Endometrial microvascular endothelial cells (primary cell): ENCODE results near the gene LCE1E. TPM values are rescaled to one million over a fixed set of nuclear protein-coding genes. Genes with fewer than 3 reads are reported as not detected.

ENCODE experiments used
- in situ Hi-C: cut with HindIII; loops from 2 replicates; pipeline ENCODE4 v1.10.0; 2017; ENCODE audit warnings: low sequenced_read_pairs, low pct_unique_long_range_greater_than_20kb; ENCODE audit errors: inconsistent ontology term
- total RNA-seq: library from RNA; depleted of rRNA; stranded (reverse); fragments of >200 nt; gene quantifications from one replicate; pipeline ENCODE4 v1.2.3, GENCODE V29; 2015; ENCODE audit errors: inconsistent ontology term

LCE1E gene
- total RNA-seq, 1 donor from 2014 or later = not detected

DNA sequence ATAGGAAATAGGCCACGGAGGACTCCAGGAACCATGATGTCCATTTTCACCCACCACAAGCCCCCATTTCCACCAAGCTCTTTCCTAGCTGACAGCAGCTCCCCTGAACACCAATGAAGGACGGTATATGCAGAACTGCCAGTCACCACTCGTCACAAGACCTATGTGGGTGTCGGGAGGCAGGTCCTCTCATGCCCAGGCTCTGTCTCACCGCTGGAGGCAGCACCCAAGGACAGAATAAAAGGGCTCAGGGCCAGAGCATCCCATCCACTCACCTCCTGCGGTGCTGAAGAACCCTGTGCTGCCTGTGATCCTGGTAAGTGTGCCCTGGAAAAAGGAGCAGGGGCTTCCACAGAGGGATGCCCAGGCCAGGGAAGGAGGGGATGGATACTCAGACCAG, 11.2 kb upstream of the LCE1E start, which contains the start of gene LCE1F:
Gene LCE1F, plus strand, starts transcription at position 266 of the 400 bp plus-strand sequence. CDS start 1,232 bp downstream, outside the sequence.
- in situ Hi-C loops = no loop called here

DNA sequence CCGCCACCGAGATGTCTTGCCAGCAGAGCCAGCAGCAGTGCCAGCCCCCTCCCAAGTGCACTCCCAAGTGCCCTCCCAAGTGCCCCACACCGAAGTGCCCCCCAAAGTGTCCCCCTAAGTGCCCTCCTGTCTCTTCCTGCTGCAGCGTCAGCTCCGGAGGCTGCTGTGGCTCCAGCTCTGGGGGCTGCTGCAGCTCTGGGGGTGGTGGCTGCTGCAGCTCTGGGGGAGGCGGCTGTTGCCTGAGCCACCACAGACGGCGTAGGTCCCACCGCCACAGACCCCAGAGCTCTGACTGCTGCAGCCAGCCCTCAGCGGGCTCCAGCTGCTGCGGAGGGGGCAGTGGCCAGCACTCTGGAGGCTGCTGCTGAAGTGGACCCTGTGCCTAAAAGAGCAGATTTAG, 9.7 kb upstream of the LCE1E start:
- in situ Hi-C loops = no loop called here

DNA sequence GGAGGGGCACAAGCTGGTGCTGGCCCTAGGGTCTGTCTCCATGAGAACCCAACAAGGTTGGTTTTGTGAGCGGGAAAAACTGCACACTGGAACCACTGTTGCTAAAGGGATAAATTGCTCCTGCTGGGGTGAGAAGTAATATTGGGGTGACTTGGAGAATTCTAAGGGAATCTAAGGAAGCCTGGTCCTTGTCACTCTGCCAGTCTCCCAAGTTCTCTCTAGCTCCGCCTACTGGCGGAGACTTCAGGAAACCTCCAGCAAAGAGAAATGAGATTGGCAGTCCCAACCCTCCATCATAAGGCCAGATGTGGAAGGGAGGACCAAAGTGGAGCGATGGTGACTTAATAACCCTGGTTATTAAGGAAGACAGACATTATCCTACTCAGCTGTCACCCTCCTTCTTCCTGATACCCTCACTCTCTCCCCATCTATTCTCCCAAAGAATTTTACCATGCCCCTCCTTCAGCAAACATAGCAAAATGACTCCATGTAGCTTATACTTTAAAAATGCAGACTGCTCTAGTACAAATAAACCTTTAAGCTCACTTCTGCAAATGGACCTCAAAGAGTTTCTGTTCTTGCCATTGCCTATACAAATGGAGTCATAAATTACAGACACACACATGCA, 8.4 kb upstream of the LCE1E start:
- in situ Hi-C loops = no loop called here

DNA sequence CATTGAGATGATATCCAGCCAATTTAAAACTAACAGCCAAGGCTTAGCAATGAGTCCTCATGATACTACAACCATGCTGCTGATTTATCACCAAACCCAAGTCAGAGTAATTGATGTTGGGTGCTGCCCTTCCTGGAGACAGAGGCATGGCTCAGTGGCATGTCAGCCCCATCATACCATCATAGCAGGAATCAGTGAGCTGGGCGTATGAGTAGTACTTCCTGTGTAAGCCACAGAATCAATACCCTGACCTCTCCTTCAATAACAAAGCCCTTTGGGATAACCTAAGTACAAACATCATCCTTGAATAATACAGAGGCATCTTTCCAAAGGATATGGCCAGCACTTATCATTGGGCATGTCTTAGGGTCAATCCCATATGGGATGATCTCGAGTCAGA, 3.0 kb upstream of the LCE1E start:
- in situ Hi-C loops = no loop called here

DNA sequence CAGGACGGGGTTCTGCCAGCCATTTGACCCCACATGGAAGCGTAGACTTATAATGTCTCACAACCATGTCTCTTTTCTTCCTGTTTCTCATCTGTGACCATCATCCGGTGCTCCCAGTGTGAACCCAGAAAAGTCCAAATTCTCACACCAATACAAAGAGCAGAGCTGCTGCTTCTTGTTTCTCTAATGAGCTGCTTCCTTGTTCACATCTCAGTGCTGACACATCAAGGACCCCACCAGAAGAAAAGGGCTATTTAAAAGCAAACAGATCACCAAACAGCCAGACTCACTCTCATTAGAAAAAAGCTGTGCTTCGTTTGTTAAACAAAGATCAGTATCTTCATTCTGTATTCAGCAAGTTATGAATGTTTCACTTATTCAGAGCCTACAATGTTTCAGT, 9.6 kb downstream of the LCE1E start:
- in situ Hi-C loops = no loop called here

DNA sequence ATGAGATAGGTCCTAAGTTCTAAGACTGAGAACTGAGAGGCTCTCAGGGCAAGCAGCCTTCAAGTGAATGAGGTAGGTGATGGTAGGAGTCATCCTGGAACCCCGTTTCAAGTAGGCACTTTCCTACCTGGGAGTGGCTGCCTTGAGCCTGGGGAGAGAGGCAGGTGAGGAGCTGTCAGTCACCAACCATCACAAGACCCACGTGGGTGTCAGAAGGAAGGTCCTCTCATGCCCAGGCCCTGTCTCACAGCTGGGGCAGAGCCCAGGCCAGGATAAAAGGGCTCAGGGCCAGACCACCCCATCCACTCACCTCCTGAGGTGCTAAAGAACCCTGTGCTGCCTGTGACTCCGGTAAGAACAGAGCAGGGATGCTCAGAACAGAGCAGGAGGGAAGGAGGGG, 10.4 kb downstream of the LCE1E start, which contains the start of gene LCE1D:
Gene LCE1D, plus strand, starts transcription at position 301 of the 400 bp plus-strand sequence. CDS start 1,074 bp downstream, outside the sequence.
- in situ Hi-C loops = no loop called here

DNA sequence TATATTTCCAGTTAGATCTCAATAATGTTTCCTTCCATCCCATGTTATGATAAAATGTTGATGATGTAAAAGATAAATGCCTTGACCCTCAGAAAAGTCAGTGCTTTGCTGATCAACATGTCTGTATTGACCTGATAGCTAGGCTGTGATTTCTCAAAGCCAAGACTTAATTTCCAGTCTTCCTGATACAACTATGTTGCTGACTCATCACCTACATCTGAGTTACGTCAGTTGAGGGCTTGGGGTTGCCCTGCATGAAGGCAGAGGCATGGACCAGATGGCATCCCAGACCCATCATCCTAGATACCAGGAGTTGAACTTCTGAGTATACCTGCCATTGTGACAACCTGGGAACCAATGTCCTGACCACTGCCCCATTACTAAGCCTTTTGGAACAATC, 15.3 kb downstream of the LCE1E start:
- in situ Hi-C loops = no loop called here

DNA sequence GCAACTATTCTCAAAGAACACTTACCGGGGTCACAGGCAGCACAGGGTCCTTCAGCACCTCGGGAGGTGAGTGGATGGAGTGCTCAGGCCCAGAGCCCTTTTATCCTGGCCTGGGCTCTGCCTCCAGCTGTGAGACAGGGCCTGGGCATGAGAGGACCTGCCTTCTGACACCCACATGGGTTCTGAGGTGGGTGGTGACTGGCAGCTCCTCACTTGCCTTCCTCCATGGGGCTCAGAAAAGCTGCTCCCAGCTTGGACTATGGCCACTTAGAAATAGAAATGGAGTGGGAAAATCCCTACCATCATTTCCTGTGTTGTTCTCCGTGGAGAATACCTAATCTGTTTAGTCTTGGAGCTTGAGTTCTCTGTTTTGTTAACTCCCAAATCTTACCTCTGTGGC, 20.5 kb downstream of the LCE1E start, which contains the start of gene LCE1C:
Gene LCE1C, minus strand, starts transcription at position 76 of the 400 bp plus-strand sequence. CDS start 1,173 bp downstream, outside the sequence.
- in situ Hi-C loops = no loop called here

DNA sequence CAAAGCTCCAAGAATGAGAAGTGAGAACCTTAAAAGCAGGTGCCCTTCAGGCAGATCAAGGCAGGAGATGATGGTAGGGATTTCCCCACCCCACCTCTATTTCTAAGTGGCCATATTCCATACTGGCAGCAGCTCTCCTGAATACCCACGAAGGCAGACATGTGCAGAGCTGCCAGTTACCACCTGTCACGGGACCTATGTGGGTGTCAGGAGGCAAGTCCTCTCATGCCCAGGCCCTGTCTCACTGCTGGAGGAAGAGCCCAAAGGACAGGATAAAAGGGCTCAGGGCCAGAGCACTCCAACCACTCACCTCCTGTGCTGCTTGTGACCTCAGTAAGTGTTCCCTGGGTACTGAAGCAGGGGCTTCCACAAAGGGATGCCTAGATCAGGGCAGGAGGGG, 25.0 kb downstream of the LCE1E start:
- in situ Hi-C loops = no loop called here

DNA sequence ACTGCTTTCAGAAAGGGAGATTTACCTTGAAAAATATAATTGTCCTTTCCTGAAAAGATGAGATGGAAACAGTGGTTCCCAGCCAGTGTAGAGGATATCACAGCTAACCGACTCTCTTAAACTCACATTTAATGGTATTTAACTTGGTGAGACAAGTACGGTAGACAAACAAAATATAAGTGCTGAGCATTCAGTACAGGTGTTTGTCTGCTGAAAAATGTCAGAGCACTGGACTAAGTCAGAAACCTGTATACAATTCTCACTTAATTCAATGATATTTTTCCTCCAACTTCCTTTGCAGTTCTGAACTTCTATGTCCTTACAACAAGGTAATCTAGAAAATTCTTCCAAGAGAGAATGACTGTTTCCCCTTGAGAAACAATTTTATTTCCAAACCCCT, 25.6 kb downstream of the LCE1E start, which contains the start of gene LCE1B:
Gene LCE1B, plus strand, starts transcription at position 301 of the 400 bp plus-strand sequence. CDS start 476 bp downstream, outside the sequence.
- in situ Hi-C loops = no loop called here

DNA sequence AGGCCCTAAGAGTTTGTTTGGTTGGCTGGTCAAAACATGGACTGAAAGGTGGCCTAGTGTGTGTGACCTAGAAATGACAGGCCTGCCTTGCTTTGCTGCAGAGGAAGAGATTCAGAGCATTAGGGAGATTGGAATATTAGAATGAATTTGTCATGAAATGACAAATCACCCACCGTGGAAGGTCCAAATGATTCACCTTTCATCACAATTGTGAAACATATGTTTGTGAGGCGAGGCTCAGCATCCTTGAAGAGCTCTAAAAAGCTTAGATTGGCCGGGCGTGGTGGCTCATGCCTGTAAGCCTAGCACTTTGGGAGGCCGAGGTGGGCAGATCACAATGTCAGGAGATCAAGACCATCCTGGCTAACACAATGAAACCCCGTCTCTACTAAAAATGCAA, 31.3 kb downstream of the LCE1E start:
- in situ Hi-C loops = no loop called here

DNA sequence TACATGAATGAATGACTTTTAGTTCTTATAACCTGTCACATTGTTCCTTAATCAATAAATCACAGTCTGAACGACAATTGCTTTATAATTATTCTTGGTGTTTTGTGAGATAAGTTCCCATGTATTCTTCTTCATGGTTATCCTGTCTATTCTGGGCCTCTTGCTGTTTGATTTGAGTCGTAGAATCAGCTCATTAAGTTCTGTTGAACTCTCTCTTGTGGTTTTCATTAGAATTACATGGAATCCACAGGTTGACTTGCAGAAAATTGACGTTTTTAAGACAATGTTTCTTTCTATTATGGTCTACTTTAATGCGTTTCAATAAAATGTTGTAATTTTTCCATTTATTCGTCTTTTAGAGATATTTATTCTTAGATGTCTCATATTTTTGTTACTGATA, 37.2 kb downstream of the LCE1E start:
- in situ Hi-C loops = no loop called here

DNA sequence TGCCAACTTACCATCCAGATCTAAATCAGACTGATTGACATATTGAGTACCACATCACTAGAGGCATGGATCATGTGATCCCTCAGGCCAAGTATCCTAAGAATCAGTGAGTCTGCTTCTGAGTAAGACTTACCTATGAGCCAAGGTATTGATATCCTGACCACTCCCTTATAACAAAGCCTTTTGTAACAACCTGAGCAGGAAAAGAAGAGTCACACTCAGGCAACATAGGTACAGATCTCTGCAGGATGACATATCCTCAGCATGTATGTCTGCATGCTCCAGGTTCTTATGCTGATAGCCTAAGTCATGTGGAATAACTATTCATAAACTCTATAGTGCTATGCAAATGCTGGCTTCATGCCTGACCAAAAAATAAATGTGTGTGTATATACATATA, 38.9 kb downstream of the LCE1E start:
- in situ Hi-C loops = no loop called here

DNA sequence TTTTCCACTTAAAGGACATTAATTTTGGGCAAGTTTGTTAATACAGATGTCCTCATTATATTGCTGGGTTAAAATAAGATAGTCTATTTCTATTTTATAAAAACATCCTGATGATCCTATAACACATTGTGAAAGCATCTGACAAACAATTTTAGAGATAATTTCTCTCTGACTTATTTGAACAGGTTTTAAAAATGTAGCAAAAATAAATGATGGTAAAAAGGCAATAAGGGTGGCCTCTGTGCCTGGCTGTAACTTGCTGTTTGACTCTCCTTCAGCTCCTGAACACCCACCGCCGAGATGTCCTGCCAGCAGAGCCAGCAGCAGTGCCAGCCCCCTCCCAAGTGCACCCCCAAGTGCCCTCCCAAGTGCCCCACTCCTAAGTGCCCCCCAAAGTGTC, 41.1 kb downstream of the LCE1E start, which contains the start of gene LCE1A:
Gene LCE1A, plus strand, starts transcription at position 301 of the 400 bp plus-strand sequence. Its CDS starts 0 bp downstream, at position 301.
- in situ Hi-C loops = no loop called here

DNA sequence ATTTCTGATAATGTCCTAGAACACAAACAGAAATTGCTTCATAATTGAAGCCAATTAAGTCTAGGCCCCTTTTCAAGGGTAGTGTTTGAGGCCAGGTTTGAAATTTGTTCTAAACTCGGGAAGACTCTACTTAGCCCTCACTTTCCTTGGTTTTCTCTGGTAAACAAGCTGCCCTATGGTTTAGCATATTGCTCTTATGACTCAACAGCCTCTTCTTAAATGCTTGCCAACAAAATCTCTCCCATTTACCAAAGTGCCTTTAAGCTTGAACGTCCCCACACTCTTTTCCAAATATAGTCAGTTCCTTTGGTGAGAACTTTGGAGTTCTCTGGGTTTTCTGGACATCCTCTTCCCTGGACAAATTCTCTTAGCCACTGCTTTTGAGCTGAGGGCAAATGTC, 50.8 kb downstream of the LCE1E start:
- in situ Hi-C loops = no loop called here

Other genes with a start within 250 kb of the LCE1E start
- gene LCE3E, start 219.5 kb upstream of the LCE1E start, total RNA-seq = not detected
- not detected for gene LCE3D, start 205.7 kb upstream of the LCE1E start, total RNA-seq
- not detected for gene LCE3C, start 186.0 kb upstream of the LCE1E start, total RNA-seq
- gene LCE3B, start 172.4 kb upstream of the LCE1E start, total RNA-seq = not detected
- not detected for gene LCE3A, start 163.2 kb upstream of the LCE1E start, total RNA-seq
- gene LCE2D, start 122.9 kb upstream of the LCE1E start, total RNA-seq = not detected
- gene LCE2C, start 111.0 kb upstream of the LCE1E start, total RNA-seq = not detected
- gene LCE2B, start 100.1 kb upstream of the LCE1E start, total RNA-seq = not detected
- not detected for gene LCE2A, start 87.9 kb upstream of the LCE1E start, total RNA-seq
- not detected for gene LCE4A, start 78.1 kb upstream of the LCE1E start, total RNA-seq
- gene KPRP, start 28.2 kb upstream of the LCE1E start, total RNA-seq = not detected
- not detected for gene LCE1F, start 11.1 kb upstream of the LCE1E start, total RNA-seq
- not detected for gene LCE1D, start 10.5 kb downstream of the LCE1E start, total RNA-seq
- not detected for gene LCE1C, start 20.4 kb downstream of the LCE1E start, total RNA-seq
- not detected for gene LCE1B, start 25.7 kb downstream of the LCE1E start, total RNA-seq
- gene LCE1A, start 41.2 kb downstream of the LCE1E start, total RNA-seq = not detected
- not detected for gene LCE6A, start 56.6 kb downstream of the LCE1E start, total RNA-seq
- gene LCE7A, start 73.7 kb downstream of the LCE1E start, total RNA-seq = not detected
- gene SMCP, start 92.1 kb downstream of the LCE1E start, total RNA-seq = not detected
- not detected for gene IVL, start 122.3 kb downstream of the LCE1E start, total RNA-seq
- gene SPRR5, start 160.9 kb downstream of the LCE1E start, total RNA-seq = not detected
- gene SPRR4, start 184.4 kb downstream of the LCE1E start, total RNA-seq = not detected
- not detected for gene SPRR1A, start 197.8 kb downstream of the LCE1E start, total RNA-seq
- gene SPRR3, start 215.5 kb downstream of the LCE1E start, total RNA-seq = not detected
- not detected for gene SPRR1B, start 244.9 kb downstream of the LCE1E start, total RNA-seq